Osteocyte (in vitro differentiated cells): ENCODE results near the gene RNF186. TPM values are rescaled to one million over a fixed set of nuclear protein-coding genes. Genes with fewer than 3 reads are reported as not detected.

Source experiments
- DNase-seq: peaks from one replicate; pipeline ENCODE4 v3.0.0; 2021; ENCODE audit warnings: mixed read lengths; ENCODE audit not compliant: unreplicated experiment; ENCODE audit errors: extremely low spot score
- H3K27ac Mint-ChIP-seq: one replicate; pipeline ENCODE4 v1.8.0; 2021; ENCODE audit warnings: mild to moderate bottlenecking, mixed read lengths; ENCODE audit not compliant: unreplicated experiment
- H3K27me3 Mint-ChIP-seq: one replicate; pipeline ENCODE4 v1.8.0; 2021; ENCODE audit warnings: mixed read lengths; ENCODE audit not compliant: unreplicated experiment
- H3K36me3 Mint-ChIP-seq: one replicate; pipeline ENCODE4 v1.8.0; 2021; ENCODE audit warnings: mixed read lengths; ENCODE audit not compliant: unreplicated experiment
- H3K4me1 Mint-ChIP-seq: one replicate; pipeline ENCODE4 v1.8.0; 2021; ENCODE audit warnings: mixed read lengths; ENCODE audit not compliant: unreplicated experiment
- H3K4me3 Mint-ChIP-seq: one replicate; pipeline ENCODE4 v1.8.0; 2021; ENCODE audit warnings: mild to moderate bottlenecking, moderate library complexity, mixed read lengths; ENCODE audit not compliant: unreplicated experiment
- H3K9me3 Mint-ChIP-seq: one replicate; pipeline ENCODE4 v1.8.0; 2021; ENCODE audit warnings: mixed read lengths; ENCODE audit not compliant: unreplicated experiment
- total RNA-seq: library from RNA; stranded (reverse); gene quantifications from 2 replicates; pipeline ENCODE4 v1.2.1, GENCODE V29; 2021
- TF ChIP-seq, protein P1 (sequence below): fragments of 200-600 bp; sonication (generic); IDR thresholded peaks from 2 replicates; pipeline ENCODE4 v1.5.0; 2021; ENCODE audit warnings: antibody characterized with exemption, mild to moderate bottlenecking, moderate library complexity

The RNF186 gene
- total RNA-seq, 1 donor from 2014 or later, result not detected

DNA sequence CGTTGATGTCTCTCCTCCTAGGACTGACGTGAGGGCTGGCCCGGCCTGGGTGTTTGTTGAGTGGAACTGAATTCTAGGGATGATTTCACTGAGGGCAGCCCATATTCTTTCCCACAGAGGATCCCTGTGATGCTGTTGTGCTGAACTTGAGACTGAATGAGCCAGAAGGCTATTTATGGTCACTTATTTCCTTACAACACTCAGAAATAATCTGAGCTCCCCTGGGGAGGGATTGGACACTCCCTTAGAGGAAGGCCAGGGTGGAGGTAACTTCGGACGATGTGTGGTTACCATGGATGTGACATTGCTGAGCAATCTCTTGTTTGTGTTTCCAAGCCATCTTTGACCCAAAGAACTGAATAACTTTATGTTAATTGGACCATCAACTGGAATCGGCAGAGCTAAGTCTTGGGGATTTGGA, 10.2 kb downstream of the RNF186 start:
- Mint-ChIP-seq H3K27ac (peak overlapping the region; percentile 58), H3K27me3 (no peaks in the 10 kb centered on the region), H3K9me3 (peaks cover 6% of the 10 kb centered on the region)

GRCh38 chr1:19802269-19802668, 12.8 kb downstream of the RNF186 start:
- no peak for DNase-seq
- no peaks in the 10 kb centered on the region for H3K9me3 Mint-ChIP-seq
- no peak overlapping the region for H3K4me3 Mint-ChIP-seq
- H3K36me3 Mint-ChIP-seq, result no peaks in the 10 kb centered on the region
- H3K27ac Mint-ChIP-seq, result no peak overlapping the region
- H3K4me1 Mint-ChIP-seq, result peaks cover 27% of the 10 kb centered on the region
- no peaks in the 10 kb centered on the region for H3K27me3 Mint-ChIP-seq
- TF ChIP-seq, protein P1, sequence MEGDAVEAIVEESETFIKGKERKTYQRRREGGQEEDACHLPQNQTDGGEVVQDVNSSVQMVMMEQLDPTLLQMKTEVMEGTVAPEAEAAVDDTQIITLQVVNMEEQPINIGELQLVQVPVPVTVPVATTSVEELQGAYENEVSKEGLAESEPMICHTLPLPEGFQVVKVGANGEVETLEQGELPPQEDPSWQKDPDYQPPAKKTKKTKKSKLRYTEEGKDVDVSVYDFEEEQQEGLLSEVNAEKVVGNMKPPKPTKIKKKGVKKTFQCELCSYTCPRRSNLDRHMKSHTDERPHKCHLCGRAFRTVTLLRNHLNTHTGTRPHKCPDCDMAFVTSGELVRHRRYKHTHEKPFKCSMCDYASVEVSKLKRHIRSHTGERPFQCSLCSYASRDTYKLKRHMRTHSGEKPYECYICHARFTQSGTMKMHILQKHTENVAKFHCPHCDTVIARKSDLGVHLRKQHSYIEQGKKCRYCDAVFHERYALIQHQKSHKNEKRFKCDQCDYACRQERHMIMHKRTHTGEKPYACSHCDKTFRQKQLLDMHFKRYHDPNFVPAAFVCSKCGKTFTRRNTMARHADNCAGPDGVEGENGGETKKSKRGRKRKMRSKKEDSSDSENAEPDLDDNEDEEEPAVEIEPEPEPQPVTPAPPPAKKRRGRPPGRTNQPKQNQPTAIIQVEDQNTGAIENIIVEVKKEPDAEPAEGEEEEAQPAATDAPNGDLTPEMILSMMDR, result no peak

More for the DNA sequence above, 10.2 kb downstream of the RNF186 start:
- no peak overlapping the region for H3K4me3 Mint-ChIP-seq
- peaks cover 14% of the 10 kb centered on the region for H3K4me1 Mint-ChIP-seq
- no peaks in the 10 kb centered on the region for H3K36me3 Mint-ChIP-seq
- DNase-seq, result no peak
- TF ChIP-seq, protein P1, result no peak

- TF ChIP-seq, protein P1, result no peak
- Mint-ChIP-seq H3K36me3 (no peaks in the 10 kb centered on the region), H3K4me1 (peaks cover 29% of the 10 kb centered on the region), H3K9me3 (no peaks in the 10 kb centered on the region), H3K4me3 (peak overlapping the region; percentile 81), H3K27me3 (no peaks in the 10 kb centered on the region), H3K27ac (peak overlapping the region; percentile 82)
- no peak for DNase-seq
These were observed 14.8 kb downstream of the RNF186 start for GRCh38 chr1:19800076-19800804.

- H3K4me1 Mint-ChIP-seq, result peaks cover 23% of the 10 kb centered on the region
- DNase-seq, result no peak
- peak within 1 kb of the TSS; percentile 82 for H3K27ac Mint-ChIP-seq
- no peaks in the 10 kb centered on the region for H3K27me3 Mint-ChIP-seq
- H3K9me3 Mint-ChIP-seq, result no peaks in the 10 kb centered on the region
- no peaks in the 10 kb centered on the region for H3K36me3 Mint-ChIP-seq
- TF ChIP-seq, protein P1, result peak; percentile 45
- peak within 1 kb of the TSS; percentile 81 for H3K4me3 Mint-ChIP-seq
These were observed 15.6 kb downstream of the RNF186 start, which contains the start of gene TMCO4 for GRCh38 chr1:19799230-19800075. TSS of gene TMCO4 (minus strand) at chr1:19799916. CDS start at chr1:19780758, 19,158 bp downstream.
